ENCODE measurements around the gene DCAF12L1.

DCAF12L1 gene

GRCh38 chrX:126552313-126553022, at the start of gene DCAF12L1:
TSS of gene DCAF12L1 (minus strand) at chrX:126552814. CDS start at chrX:126552608, 206 bp downstream.
- DNase-seq = no peak

- no peak for DNase-seq
Measured at GRCh38 chrX:126580877-126581276, 28.3 kb upstream of the DCAF12L1 start.

GRCh38 chrX:126575911-126576310, 23.3 kb upstream of the DCAF12L1 start:
- DNase-seq = no peak

GRCh38 chrX:126557151-126557550, 4.5 kb upstream of the DCAF12L1 start:
- DNase-seq = no peak

- no peak for DNase-seq
Measured at GRCh38 chrX:126551725-126552312, 795 bp downstream of the DCAF12L1 start.

GRCh38 chrX:126551306-126551705, 1.3 kb downstream of the DCAF12L1 start:
- DNase-seq = no peak

GRCh38 chrX:126550816-126551215, 1.8 kb downstream of the DCAF12L1 start:
- no peak for DNase-seq

GRCh38 chrX:126509923-126510322, 42.7 kb downstream of the DCAF12L1 start:
- DNase-seq = no peak
